IPS-NIHi7 (cell line): Measurements from ENCODE around the gene TUFT1.
"Not testable (repeated sequence)": the region's sequence is repeated elsewhere in the genome, so short reads cannot be mapped to it uniquely, and the experiment has no call there.

Experiments used
- DNase-seq: peaks from one replicate; pipeline ENCODE4 v3.0.0; 2012; ENCODE audit warnings: mixed read lengths; ENCODE audit errors: extremely low spot score

Gene TUFT1

GRCh38 chr1:151512801-151513625 lies 27.1 kb upstream of the TUFT1 start:
- DNase-seq = peak; percentile 57

- no peak for DNase-seq
These were observed 26.4 kb upstream of the TUFT1 start for GRCh38 chr1:151513626-151514121.

DNA sequence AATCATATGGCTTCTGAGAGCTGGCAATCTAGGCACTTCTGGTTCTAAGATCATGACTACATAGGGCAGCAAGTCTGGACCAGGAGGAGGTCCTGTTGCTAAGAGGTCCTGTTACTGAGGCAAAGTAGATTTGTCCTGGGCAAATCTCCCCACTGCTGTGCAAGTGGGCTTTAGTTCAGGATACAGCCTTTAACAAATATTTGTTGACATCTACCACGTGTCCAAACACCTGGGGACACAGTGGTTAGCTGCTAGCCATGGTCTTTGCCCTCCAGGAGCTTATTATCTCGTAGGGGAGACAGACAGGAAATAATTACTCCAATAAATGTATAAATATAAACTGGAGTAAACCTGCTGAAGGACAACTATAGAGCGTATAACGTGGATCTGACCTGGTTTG lies 25.7 kb upstream of the TUFT1 start:
- DNase-seq = no peak

- DNase-seq = no peak
These were observed 24.8 kb upstream of the TUFT1 start for GRCh38 chr1:151515265-151515664.

DNA sequence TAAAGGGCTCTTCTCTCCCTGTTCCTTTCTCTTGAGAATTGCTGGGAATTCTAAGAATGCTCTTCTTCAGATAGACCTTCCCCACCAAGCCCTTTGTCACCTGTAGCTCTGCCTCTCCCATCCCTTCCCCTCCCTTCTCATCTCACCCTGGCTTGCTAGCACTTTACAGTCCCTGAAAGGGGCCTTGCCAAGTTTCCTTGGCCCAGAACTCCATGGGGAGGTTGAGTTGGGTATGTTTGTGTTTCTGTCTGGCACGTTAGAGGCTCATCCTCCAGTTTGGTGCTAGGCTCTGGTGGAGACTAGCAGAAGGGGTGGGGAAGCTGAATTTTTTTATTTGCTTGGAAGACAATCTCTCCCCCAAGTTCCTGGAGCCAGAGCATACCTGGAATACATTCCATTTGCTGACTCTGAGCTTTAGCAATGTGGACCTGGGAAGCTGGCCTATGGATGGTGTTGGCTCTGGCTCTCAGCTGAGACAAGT lies 24.0 kb upstream of the TUFT1 start:
- DNase-seq = peak; percentile 49

DNA sequence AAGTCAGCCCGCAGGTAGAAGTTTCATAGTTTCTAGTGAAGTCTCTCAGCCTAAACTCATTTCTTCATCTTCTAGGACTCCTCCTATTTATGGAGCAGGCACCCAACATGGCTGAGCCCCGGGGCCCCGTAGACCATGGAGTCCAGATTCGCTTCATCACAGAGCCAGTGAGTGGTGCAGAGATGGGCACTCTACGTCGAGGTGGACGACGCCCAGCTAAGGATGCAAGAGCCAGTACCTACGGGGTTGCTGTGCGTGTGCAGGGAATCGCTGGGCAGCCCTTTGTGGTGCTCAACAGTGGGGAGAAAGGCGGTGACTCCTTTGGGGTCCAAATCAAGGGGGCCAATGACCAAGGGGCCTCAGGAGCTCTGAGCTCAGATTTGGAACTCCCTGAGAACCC lies 21.7 kb upstream of the TUFT1 start:
- no peak for DNase-seq

GRCh38 chr1:151518936-151519335 lies 21.2 kb upstream of the TUFT1 start:
- DNase-seq = no peak

- no peak for DNase-seq
These were observed 20.4 kb upstream of the TUFT1 start for GRCh38 chr1:151519667-151520066.

GRCh38 chr1:151520359-151520758 lies 19.8 kb upstream of the TUFT1 start:
- DNase-seq = no peak

GRCh38 chr1:151522427-151522826 lies 17.7 kb upstream of the TUFT1 start:
- DNase-seq = not testable (repeated sequence)

- no peak for DNase-seq
These were observed 16.8 kb upstream of the TUFT1 start for GRCh38 chr1:151523326-151523725.

- no peak for DNase-seq
These were observed 15.4 kb upstream of the TUFT1 start for GRCh38 chr1:151524736-151525135.

DNA sequence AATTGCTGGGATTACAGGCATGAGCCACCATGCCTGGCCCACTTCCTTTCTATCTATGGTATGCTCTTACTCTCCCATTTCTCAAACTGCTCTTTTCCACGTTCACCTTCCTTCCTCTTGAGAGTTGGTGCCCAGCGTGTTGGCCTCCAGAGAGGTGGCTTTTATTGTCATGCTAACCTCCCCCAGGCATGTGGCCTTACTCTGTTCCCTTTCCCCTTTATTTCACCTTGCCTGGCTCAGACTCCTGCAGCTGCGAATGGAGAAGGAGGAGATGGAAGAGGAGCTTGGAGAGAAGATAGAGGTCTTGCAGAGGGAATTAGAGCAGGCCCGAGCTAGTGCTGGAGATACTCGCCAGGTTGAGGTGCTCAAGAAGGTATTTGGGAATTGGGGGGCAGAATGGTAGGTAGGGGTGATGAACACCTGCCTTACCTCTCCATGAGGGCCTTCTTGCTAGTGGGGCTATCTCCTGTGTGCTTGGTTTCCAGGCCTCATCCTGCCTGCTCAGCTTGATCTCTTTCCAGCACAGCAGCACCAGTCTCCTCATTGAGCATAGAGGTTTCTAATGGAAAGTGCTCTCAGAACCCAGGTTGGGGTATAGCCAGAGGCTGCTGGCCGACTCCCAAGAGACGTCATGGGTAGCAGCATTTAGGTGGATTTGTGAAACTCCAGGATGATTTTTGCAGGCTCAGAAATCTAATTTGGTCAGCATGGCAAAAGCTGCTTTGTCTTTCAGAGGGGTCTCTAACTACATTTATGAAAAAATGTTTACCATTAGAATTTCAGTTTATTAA lies 13.2 kb upstream of the TUFT1 start:
- no peak for DNase-seq

DNA sequence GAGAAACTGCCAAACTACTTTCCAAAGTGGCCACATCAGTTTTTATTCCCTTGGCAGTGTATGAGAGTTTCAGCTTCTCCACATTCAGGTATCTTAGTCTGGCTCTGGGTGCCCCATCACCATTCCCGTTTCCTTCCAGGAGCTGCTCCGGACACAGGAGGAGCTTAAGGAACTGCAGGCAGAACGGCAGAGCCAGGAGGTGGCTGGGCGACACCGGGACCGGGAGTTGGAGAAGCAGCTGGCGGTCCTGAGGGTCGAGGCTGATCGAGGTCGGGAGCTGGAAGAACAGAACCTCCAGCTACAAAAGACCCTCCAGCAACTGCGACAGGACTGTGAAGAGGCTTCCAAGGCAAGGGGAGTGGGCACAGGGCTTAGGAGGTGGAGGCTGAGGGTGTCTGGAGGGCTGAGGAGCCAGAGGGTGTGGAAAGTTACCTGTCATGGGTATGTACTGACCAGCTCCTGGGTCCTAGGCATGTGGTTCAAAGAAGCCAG lies 10.9 kb upstream of the TUFT1 start:
- DNase-seq = no peak

DNA sequence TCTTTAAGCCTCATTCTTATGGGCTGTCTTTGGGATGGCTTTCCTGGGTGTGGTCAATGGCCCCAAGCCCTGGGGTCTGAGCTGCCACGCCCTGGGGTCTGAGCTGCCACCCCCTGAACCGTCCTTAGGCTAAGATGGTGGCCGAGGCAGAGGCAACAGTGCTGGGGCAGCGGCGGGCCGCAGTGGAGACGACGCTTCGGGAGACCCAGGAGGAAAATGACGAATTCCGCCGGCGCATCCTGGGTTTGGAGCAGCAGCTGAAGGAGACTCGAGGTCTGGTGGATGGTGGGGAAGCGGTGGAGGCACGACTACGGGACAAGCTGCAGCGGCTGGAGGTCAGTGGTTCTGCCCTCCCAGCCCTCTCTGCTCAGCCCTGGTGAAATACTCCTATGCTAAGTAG lies 10.3 kb upstream of the TUFT1 start:
- no peak for DNase-seq

DNA sequence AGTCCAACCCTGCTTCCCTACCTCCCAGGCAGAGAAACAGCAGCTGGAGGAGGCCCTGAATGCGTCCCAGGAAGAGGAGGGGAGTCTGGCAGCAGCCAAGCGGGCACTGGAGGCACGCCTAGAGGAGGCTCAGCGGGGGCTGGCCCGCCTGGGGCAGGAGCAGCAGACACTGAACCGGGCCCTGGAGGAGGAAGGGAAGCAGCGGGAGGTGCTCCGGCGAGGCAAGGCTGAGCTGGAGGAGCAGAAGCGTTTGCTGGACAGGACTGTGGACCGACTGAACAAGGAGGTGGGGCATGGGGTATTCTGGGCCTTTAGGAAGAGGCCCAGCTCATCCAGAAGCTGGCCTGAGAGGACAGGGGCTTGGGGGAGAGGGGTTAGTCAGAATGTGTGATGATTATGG lies 9.6 kb upstream of the TUFT1 start:
- DNase-seq = no peak

GRCh38 chr1:151533870-151534269 lies 6.2 kb upstream of the TUFT1 start:
- DNase-seq = no peak

DNA sequence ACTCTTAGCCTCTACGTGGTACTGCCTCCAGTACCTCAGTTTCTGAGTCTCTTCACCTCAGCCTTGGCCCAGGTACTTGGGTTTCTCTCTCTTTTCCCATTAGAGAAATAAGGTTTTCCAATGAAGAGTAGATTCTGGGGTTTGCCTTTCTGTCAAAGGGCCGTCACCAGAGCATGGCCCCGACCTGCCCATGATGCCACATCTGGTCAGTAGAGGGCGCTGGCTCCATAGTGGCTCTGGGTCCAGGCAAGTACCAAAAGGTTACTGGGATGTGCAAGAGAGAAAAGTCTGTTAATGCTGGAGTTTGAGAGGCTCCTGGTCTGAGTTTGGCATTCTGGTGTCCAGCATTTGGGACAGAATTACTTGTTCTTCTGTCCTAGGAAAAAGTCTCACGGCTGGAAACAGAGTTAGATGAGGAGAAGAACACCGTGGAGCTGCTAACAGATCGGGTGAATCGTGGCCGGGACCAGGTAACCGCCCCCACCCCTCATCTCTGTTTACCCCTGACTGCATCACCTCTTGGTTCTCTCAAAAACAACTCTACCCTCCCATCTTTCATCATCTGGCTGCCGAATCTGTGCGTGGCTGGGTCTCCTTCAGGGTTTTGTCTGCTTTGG lies 5.3 kb upstream of the TUFT1 start:
- DNase-seq = peak; percentile 83

- no peak for DNase-seq
These were observed 4.5 kb upstream of the TUFT1 start for GRCh38 chr1:151535326-151536271.

- no peak for DNase-seq
These were observed 3.6 kb upstream of the TUFT1 start for GRCh38 chr1:151536499-151536898.

- DNase-seq = no peak
These were observed 3.0 kb upstream of the TUFT1 start for GRCh38 chr1:151537112-151537511.
